Lung (tissue), 12 donors: Measurements from ENCODE around the gene LYSMD2. TPM values are rescaled to one million over a fixed set of nuclear protein-coding genes. Genes with fewer than 3 reads are reported as not detected.

ENCODE experiments used
- ATAC-seq: fragments of 200-7000 bp; cut with Tn5 transposase; one replicate; pipeline ENCODE4 v1.9.1; 2020; ENCODE audit warnings: moderate number of reproducible peaks; ENCODE audit not compliant: insufficient read depth, low FRiP score
- DNase-seq, 3 donors: peaks; one replicate each; pipeline ENCODE4 v3.0.0-alpha.2; 2013 to 2017
- H3K27ac ChIP-seq, 2 donors: one replicate each; pipeline ENCODE4 v1.5.1; 2013; ENCODE audit warnings: mild to moderate bottlenecking in 2 of 2, moderate library complexity in 2 of 2, control low read depth in 1 of 2, inconsistent platforms in 1 of 2, low read depth in 1 of 2, low read length in 1 of 2
- H3K27me3 ChIP-seq, 3 donors: one replicate each; pipeline ENCODE4 v1.5.1; 2013; ENCODE audit warnings: low read length in 2 of 3; ENCODE audit not compliant: control insufficient read depth in 3 of 3, insufficient read depth in 3 of 3
- H3K36me3 ChIP-seq, 4 donors: one replicate each; pipeline ENCODE4 v1.5.1; 2013; ENCODE audit warnings: low read length in 4 of 4, mild to moderate bottlenecking in 1 of 4, moderate library complexity in 1 of 4; ENCODE audit not compliant: control insufficient read depth in 4 of 4, insufficient read depth in 4 of 4
- H3K4me1 ChIP-seq, 5 donors: one replicate each; pipeline ENCODE4 v1.5.1; 2013; ENCODE audit warnings: low read length in 5 of 5, mild to moderate bottlenecking in 2 of 5, moderate library complexity in 1 of 5; ENCODE audit not compliant: control insufficient read depth in 5 of 5, insufficient read depth in 5 of 5
- H3K4me3 ChIP-seq: one replicate; pipeline ENCODE4 v1.5.1; 2013; ENCODE audit warnings: mild to moderate bottlenecking, control low read depth, moderate library complexity
- H3K9ac ChIP-seq, 2 donors: one replicate each; pipeline ENCODE4 v1.5.1; 2013; ENCODE audit warnings: low read length in 2 of 2, control low read depth in 1 of 2; ENCODE audit not compliant: insufficient read depth in 1 of 2
- H3K9me3 ChIP-seq, 4 donors: one replicate each; pipeline ENCODE4 v1.5.1; 2013; ENCODE audit warnings: low read length in 3 of 4, mild to moderate bottlenecking in 1 of 4, moderate library complexity in 1 of 4; ENCODE audit not compliant: control insufficient read depth in 4 of 4, insufficient read depth in 3 of 4
- CTCF ChIP-seq: IDR thresholded peaks from 2 replicates; pipeline ENCODE4 v1.5.1; 2012; ENCODE audit warnings: mild to moderate bottlenecking; ENCODE audit errors: control extremely low read depth, extremely low read depth
- WGBS, 2 donors: extraction: QIAGEN DNeasy Blood & Tissue Kit; methylation state at CpG; one replicate each; pipeline ENCODE4 v1.1.7; 2013; 5-methylcytosine and 5-hydroxymethylcytosine counted together
- polyA plus RNA-seq, 2 donors: library from polyadenylated mRNA; stranded (reverse); fragments of 200-250 nt; gene quantifications; one replicate each; pipeline ENCODE4 v1.2.1, GENCODE V29; 2013
- total RNA-seq, 2 donors: library from RNA; depleted of rRNA in 1 of 2; stranded (reverse); fragments of >200 nt in 1 of 2; gene quantifications; one replicate each; pipeline ENCODE4 v1.2.1, GENCODE V29; 2014 to 2021
- donor health status: control.
- donor health status: control.
- donor health status: Bipolar disorder and iron deficiency.
- donor health status: healthy.
- donor health status: DM: yes; HTN: yes; CAD: no.

Gene LYSMD2
- total and polyA plus RNA-seq, 4 donors, result 8.1 to 17.4 (median 13.6) TPM

GRCh38 chr15:51757450-51757849 lies 20.0 kb upstream of the LYSMD2 start:
- no peak for ATAC-seq
- no peaks in the 10 kb centered on the region for H3K36me3 ChIP-seq
- H3K4me1 ChIP-seq, result peaks cover 4 to 19% (median 7%) of the 10 kb centered on the region in 5 donors
- H3K9ac ChIP-seq, result no peak overlapping the region
- no peaks in the 10 kb centered on the region for H3K9me3 ChIP-seq
- H3K27ac ChIP-seq, result no peak overlapping the region
- peaks cover 0 to 22% (median 9%) of the 10 kb centered on the region in 3 donors for H3K27me3 ChIP-seq
- WGBS, 2 donors, result 83 to 92% methylated on average over 2 of the region's 2 CpGs
- no peak for DNase-seq
- H3K4me3 ChIP-seq, result no peak overlapping the region
- TF ChIP-seq CTCF, result no peak

- WGBS, 2 donors, result 27 to 59% methylated on average over 4 of the region's 4 CpGs
- Histone ChIP-seq H3K4me1 (peaks cover 4 to 24% (median 7%) of the 10 kb centered on the region in 5 donors), H3K9ac (no peak overlapping the region), H3K27me3 (peaks cover 0 to 27% (median 9%) of the 10 kb centered on the region in 3 donors), H3K4me3 (no peak overlapping the region), H3K36me3 (no peaks in the 10 kb centered on the region), H3K27ac (no peak overlapping the region), H3K9me3 (no peaks in the 10 kb centered on the region)
- no peak for TF ChIP-seq CTCF
- ATAC-seq (no peak), DNase-seq (no peak)
Measured at GRCh38 chr15:51756482-51756881, 19.0 kb upstream of the LYSMD2 start.

- no peak for DNase-seq
- Histone ChIP-seq H3K27me3 (peaks cover 0 to 31% (median 11%) of the 10 kb centered on the region in 3 donors), H3K9me3 (no peaks in the 10 kb centered on the region), H3K27ac (no peak overlapping the region), H3K4me1 (peaks cover 5 to 28% (median 9%) of the 10 kb centered on the region in 5 donors), H3K4me3 (no peak overlapping the region), H3K36me3 (no peaks in the 10 kb centered on the region), H3K9ac (no peak overlapping the region)
- 31 to 49% methylated on average over 4 of the region's 4 CpGs for WGBS, 2 donors
- ATAC-seq, result no peak
- TF ChIP-seq CTCF, result no peak
Measured at GRCh38 chr15:51755790-51756189, 18.3 kb upstream of the LYSMD2 start.

GRCh38 chr15:51754267-51754666 lies 16.8 kb upstream of the LYSMD2 start:
- Histone ChIP-seq H3K4me3 (no peak overlapping the region), H3K27ac (no peak overlapping the region), H3K9me3 (no peaks in the 10 kb centered on the region), H3K27me3 (peaks cover 0 to 46% (median 26%) of the 10 kb centered on the region in 3 donors), H3K4me1 (peaks cover 0 to 22% (median 6%) of the 10 kb centered on the region in 5 donors), H3K36me3 (no peaks in the 10 kb centered on the region), H3K9ac (no peak overlapping the region)
- ATAC-seq, result no peak
- no peak for TF ChIP-seq CTCF
- DNase-seq, result no peak
- 26 to 55% methylated on average over 2 of the region's 2 CpGs for WGBS, 2 donors
